ENCODE measurements around the gene RNF214. TPM values are rescaled to one million over a fixed set of nuclear protein-coding genes. Genes with fewer than 3 reads are reported as not detected.

Gene RNF214
- total and polyA plus RNA-seq, 10 of the 15 experiments (the other 5 are each of a cell fraction or from before 2014, with no cell fraction given), result 4.8 to 16.8 (median 10.5) TPM

DNA sequence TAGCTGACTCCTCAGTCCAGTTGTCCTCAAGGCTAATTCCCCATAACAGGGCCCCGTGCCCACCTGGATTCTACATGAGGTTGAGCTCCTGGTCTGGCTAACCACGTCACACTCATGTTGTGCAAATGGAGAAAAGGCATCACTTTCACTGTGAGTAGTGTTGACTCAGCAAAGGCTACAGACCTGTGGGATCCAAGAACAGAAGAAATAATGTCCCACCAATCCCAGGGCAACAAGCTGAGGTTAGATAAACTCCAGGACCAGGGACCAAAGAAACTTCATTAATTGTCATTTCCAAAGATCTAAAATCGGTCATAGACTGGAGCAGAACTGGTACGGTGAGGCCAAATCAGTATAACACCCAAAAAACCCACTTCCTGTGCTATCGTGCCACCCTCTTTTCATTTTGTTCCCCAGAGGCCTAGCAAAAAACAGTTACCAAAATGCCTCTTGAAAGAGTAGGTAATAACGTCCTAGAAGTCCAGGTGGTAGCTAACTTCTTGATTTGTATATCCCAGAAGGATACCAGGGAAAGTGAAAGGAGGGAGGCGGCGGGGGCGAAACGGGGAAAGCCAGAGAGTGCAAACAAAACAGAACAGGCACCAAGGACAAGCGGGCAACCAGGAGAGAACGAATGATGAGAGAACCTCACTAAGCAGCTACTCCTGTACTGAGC lies 2.0 kb upstream of the RNF214 start (continued):
- TF ChIP-seq, protein P1, sequence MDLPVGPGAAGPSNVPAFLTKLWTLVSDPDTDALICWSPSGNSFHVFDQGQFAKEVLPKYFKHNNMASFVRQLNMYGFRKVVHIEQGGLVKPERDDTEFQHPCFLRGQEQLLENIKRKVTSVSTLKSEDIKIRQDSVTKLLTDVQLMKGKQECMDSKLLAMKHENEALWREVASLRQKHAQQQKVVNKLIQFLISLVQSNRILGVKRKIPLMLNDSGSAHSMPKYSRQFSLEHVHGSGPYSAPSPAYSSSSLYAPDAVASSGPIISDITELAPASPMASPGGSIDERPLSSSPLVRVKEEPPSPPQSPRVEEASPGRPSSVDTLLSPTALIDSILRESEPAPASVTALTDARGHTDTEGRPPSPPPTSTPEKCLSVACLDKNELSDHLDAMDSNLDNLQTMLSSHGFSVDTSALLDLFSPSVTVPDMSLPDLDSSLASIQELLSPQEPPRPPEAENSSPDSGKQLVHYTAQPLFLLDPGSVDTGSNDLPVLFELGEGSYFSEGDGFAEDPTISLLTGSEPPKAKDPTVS (IDR thresholded peaks at IDR 0.05; ENCODE audit: low read depth, low read length), result no peak
- TF ChIP-seq, protein P2, sequence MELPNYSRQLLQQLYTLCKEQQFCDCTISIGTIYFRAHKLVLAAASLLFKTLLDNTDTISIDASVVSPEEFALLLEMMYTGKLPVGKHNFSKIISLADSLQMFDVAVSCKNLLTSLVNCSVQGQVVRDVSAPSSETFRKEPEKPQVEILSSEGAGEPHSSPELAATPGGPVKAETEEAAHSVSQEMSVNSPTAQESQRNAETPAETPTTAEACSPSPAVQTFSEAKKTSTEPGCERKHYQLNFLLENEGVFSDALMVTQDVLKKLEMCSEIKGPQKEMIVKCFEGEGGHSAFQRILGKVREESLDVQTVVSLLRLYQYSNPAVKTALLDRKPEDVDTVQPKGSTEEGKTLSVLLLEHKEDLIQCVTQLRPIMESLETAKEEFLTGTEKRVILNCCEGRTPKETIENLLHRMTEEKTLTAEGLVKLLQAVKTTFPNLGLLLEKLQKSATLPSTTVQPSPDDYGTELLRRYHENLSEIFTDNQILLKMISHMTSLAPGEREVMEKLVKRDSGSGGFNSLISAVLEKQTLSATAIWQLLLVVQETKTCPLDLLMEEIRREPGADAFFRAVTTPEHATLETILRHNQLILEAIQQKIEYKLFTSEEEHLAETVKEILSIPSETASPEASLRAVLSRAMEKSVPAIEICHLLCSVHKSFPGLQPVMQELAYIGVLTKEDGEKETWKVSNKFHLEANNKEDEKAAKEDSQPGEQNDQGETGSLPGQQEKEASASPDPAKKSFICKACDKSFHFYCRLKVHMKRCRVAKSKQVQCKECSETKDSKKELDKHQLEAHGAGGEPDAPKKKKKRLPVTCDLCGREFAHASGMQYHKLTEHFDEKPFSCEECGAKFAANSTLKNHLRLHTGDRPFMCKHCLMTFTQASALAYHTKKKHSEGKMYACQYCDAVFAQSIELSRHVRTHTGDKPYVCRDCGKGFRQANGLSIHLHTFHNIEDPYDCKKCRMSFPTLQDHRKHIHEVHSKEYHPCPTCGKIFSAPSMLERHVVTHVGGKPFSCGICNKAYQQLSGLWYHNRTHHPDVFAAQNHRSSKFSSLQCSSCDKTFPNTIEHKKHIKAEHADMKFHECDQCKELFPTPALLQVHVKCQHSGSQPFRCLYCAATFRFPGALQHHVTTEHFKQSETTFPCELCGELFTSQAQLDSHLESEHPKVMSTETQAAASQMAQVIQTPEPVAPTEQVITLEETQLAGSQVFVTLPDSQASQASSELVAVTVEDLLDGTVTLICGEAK (IDR thresholded peaks at IDR 0.05; ENCODE audit: borderline replicate concordance), result no peak
- TF ChIP-seq PML (IDR thresholded peaks at IDR 0.05; ENCODE audit: low read length) (no peak), ZNF217 (IDR thresholded peaks at IDR 0.05) (no peak), NFYA (IDR thresholded peaks at IDR 0.05; ENCODE audit: borderline replicate concordance, low read depth, low read length) (no peak), MEF2B (IDR thresholded peaks at IDR 0.05; ENCODE audit: partially characterized antibody, poor library complexity, severe bottlenecking) (peak; percentile 93), CHD2 (IDR thresholded peaks at IDR 0.05; ENCODE audit: borderline replicate concordance, low read depth, low read length) (no peak), FOS (IDR thresholded peaks at IDR 0.05; ENCODE audit: borderline replicate concordance, extremely low read depth, insufficient read length) (no peak), MEF2A (IDR thresholded peaks at IDR 0.05; ENCODE audit: insufficient read depth, low read depth, low read length) (no peak), EP300 (IDR thresholded peaks at IDR 0.05; ENCODE audit: borderline replicate concordance in 1 of 2, control insufficient read depth in 1 of 2, low read depth in 2 of 2, low read length in 2 of 2) (peak in 1 of 2 experiments; percentile 59; a peak in 1 of 4 replicates), RBBP5 (conservative IDR thresholded peaks at IDR 0.05) (no peak), HCFC1 (IDR thresholded peaks at IDR 0.05; ENCODE audit: low read length) (0 out of 2 replicates have a peak, but pooled peaks have one; percentile 20), CBX5 (IDR thresholded peaks at IDR 0.05; ENCODE audit: low read depth) (no peak)
- TF ChIP-seq, protein P3, sequence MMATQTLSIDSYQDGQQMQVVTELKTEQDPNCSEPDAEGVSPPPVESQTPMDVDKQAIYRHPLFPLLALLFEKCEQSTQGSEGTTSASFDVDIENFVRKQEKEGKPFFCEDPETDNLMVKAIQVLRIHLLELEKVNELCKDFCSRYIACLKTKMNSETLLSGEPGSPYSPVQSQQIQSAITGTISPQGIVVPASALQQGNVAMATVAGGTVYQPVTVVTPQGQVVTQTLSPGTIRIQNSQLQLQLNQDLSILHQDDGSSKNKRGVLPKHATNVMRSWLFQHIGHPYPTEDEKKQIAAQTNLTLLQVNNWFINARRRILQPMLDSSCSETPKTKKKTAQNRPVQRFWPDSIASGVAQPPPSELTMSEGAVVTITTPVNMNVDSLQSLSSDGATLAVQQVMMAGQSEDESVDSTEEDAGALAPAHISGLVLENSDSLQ (IDR thresholded peaks at IDR 0.05), result no peak
- TF ChIP-seq, protein P4, sequence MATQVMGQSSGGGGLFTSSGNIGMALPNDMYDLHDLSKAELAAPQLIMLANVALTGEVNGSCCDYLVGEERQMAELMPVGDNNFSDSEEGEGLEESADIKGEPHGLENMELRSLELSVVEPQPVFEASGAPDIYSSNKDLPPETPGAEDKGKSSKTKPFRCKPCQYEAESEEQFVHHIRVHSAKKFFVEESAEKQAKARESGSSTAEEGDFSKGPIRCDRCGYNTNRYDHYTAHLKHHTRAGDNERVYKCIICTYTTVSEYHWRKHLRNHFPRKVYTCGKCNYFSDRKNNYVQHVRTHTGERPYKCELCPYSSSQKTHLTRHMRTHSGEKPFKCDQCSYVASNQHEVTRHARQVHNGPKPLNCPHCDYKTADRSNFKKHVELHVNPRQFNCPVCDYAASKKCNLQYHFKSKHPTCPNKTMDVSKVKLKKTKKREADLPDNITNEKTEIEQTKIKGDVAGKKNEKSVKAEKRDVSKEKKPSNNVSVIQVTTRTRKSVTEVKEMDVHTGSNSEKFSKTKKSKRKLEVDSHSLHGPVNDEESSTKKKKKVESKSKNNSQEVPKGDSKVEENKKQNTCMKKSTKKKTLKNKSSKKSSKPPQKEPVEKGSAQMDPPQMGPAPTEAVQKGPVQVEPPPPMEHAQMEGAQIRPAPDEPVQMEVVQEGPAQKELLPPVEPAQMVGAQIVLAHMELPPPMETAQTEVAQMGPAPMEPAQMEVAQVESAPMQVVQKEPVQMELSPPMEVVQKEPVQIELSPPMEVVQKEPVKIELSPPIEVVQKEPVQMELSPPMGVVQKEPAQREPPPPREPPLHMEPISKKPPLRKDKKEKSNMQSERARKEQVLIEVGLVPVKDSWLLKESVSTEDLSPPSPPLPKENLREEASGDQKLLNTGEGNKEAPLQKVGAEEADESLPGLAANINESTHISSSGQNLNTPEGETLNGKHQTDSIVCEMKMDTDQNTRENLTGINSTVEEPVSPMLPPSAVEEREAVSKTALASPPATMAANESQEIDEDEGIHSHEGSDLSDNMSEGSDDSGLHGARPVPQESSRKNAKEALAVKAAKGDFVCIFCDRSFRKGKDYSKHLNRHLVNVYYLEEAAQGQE (IDR thresholded peaks at IDR 0.05; ENCODE audit: low read depth, low read length), result no peak
